Measurements from ENCODE around the gene RBMS1.

DNA sequence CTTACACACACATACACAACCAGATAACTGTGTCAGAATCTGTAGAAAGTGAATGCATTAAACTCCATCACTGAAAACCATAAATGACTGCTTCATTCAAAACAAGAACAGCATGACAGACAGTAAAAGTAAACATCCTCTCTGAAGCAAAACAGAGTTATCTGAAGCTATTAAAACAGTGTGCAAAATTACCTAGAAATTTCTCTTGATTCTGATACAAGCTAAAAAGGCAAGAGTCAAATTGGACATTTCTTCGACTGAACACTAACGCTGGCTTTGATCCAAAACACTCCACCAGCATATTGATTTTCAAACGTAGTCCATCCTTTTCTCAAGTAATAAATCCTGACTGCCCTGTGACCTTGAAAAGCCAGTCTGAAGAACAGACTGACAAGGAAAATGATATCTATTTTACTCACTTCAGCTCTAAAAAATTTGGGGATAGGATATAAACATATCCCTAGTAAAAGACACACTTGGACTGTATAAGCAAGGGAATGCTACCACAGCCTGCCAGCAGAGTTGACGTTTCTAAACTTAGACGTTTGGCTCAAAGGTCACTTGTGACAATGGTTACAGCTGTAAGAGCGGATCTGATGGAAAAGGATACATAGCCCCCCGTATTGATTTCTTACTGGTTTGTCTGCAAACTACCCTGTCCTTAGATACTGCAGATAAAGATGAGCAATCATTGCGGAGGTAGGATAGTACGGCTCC lies 164.6 kb downstream of the RBMS1 start:
- TF ChIP-seq, protein P1, sequence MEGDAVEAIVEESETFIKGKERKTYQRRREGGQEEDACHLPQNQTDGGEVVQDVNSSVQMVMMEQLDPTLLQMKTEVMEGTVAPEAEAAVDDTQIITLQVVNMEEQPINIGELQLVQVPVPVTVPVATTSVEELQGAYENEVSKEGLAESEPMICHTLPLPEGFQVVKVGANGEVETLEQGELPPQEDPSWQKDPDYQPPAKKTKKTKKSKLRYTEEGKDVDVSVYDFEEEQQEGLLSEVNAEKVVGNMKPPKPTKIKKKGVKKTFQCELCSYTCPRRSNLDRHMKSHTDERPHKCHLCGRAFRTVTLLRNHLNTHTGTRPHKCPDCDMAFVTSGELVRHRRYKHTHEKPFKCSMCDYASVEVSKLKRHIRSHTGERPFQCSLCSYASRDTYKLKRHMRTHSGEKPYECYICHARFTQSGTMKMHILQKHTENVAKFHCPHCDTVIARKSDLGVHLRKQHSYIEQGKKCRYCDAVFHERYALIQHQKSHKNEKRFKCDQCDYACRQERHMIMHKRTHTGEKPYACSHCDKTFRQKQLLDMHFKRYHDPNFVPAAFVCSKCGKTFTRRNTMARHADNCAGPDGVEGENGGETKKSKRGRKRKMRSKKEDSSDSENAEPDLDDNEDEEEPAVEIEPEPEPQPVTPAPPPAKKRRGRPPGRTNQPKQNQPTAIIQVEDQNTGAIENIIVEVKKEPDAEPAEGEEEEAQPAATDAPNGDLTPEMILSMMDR (IDR thresholded peaks at IDR 0.05; ENCODE audit: low read depth, low read length, missing input control), result no peak
- TF ChIP-seq RAD21 (IDR thresholded peaks at IDR 0.05) (peak; percentile 24 to 26), JUND (IDR thresholded peaks at IDR 0.05) (no peak), FOXA1 (IDR thresholded peaks at IDR 0.05) (no peak), TAF1 (conservative IDR thresholded peaks at IDR 0.05) (no peak), EGR1 (IDR thresholded peaks at IDR 0.05; ENCODE audit: low read depth in 2 of 2) (no peak), GABPA (IDR thresholded peaks at IDR 0.05 in 1 of 2, conservative IDR thresholded peaks at IDR 0.05 in 1 of 2) (no peak), YY1 (IDR thresholded peaks at IDR 0.05) (no peak)
- TF ChIP-seq, protein P2, sequence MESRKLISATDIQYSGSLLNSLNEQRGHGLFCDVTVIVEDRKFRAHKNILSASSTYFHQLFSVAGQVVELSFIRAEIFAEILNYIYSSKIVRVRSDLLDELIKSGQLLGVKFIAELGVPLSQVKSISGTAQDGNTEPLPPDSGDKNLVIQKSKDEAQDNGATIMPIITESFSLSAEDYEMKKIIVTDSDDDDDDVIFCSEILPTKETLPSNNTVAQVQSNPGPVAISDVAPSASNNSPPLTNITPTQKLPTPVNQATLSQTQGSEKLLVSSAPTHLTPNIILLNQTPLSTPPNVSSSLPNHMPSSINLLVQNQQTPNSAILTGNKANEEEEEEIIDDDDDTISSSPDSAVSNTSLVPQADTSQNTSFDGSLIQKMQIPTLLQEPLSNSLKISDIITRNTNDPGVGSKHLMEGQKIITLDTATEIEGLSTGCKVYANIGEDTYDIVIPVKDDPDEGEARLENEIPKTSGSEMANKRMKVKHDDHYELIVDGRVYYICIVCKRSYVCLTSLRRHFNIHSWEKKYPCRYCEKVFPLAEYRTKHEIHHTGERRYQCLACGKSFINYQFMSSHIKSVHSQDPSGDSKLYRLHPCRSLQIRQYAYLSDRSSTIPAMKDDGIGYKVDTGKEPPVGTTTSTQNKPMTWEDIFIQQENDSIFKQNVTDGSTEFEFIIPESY (IDR thresholded peaks at IDR 0.05), result peak; percentile 25
- TF ChIP-seq, protein P3, sequence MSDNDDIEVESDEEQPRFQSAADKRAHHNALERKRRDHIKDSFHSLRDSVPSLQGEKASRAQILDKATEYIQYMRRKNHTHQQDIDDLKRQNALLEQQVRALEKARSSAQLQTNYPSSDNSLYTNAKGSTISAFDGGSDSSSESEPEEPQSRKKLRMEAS (IDR thresholded peaks at IDR 0.05), result no peak
- TF ChIP-seq, protein P4, sequence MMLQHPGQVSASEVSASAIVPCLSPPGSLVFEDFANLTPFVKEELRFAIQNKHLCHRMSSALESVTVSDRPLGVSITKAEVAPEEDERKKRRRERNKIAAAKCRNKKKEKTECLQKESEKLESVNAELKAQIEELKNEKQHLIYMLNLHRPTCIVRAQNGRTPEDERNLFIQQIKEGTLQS (IDR thresholded peaks at IDR 0.05), result no peak
- TF ChIP-seq, protein P5, sequence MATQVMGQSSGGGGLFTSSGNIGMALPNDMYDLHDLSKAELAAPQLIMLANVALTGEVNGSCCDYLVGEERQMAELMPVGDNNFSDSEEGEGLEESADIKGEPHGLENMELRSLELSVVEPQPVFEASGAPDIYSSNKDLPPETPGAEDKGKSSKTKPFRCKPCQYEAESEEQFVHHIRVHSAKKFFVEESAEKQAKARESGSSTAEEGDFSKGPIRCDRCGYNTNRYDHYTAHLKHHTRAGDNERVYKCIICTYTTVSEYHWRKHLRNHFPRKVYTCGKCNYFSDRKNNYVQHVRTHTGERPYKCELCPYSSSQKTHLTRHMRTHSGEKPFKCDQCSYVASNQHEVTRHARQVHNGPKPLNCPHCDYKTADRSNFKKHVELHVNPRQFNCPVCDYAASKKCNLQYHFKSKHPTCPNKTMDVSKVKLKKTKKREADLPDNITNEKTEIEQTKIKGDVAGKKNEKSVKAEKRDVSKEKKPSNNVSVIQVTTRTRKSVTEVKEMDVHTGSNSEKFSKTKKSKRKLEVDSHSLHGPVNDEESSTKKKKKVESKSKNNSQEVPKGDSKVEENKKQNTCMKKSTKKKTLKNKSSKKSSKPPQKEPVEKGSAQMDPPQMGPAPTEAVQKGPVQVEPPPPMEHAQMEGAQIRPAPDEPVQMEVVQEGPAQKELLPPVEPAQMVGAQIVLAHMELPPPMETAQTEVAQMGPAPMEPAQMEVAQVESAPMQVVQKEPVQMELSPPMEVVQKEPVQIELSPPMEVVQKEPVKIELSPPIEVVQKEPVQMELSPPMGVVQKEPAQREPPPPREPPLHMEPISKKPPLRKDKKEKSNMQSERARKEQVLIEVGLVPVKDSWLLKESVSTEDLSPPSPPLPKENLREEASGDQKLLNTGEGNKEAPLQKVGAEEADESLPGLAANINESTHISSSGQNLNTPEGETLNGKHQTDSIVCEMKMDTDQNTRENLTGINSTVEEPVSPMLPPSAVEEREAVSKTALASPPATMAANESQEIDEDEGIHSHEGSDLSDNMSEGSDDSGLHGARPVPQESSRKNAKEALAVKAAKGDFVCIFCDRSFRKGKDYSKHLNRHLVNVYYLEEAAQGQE (IDR thresholded peaks at IDR 0.05), result no peak
